H9 (cell line): ENCODE data around the gene RNASE2. TPM values are rescaled to one million over a fixed set of nuclear protein-coding genes. Genes with fewer than 3 reads are reported as not detected.

ENCODE experiments used
- DNase-seq: peaks from one replicate; pipeline ENCODE4 v3.0.0-alpha.2; 2017
- H2AFZ ChIP-seq: one replicate; pipeline ENCODE4 v1.6.1; 2013; ENCODE audit warnings: mild to moderate bottlenecking, low read length, control low read depth, moderate library complexity
- H2AK5ac ChIP-seq: 2 replicates; pipeline ENCODE4 v1.6.1; 2013; ENCODE audit warnings: low read length, control low read depth, mixed read lengths; ENCODE audit not compliant: insufficient read length
- H2BK120ac ChIP-seq: one replicate; pipeline ENCODE4 v1.6.1; 2013; ENCODE audit warnings: low read depth, mild to moderate bottlenecking, low read length, control low read depth, inconsistent platforms; ENCODE audit not compliant: poor library complexity, severe bottlenecking
- H2BK12ac ChIP-seq: 2 replicates; pipeline ENCODE4 v1.6.1; 2013; ENCODE audit warnings: low read length, control low read depth, mixed read lengths, low read depth; ENCODE audit not compliant: insufficient read length
- H2BK15ac ChIP-seq: 2 replicates; pipeline ENCODE4 v1.6.1; 2013; ENCODE audit warnings: low read depth, low read length, control low read depth
- H2BK20ac ChIP-seq: one replicate; pipeline ENCODE4 v1.6.1; 2013; ENCODE audit warnings: low read depth, mild to moderate bottlenecking, low read length, control low read depth, inconsistent platforms; ENCODE audit not compliant: poor library complexity, severe bottlenecking
- H2BK5ac ChIP-seq: 2 replicates; pipeline ENCODE4 v1.6.1; 2013; ENCODE audit warnings: low read length, control low read depth, mixed read lengths; ENCODE audit not compliant: insufficient read length
- H3K14ac ChIP-seq: 2 replicates; pipeline ENCODE4 v1.6.1; 2013; ENCODE audit warnings: low read length, control low read depth; ENCODE audit not compliant: insufficient read depth
- H3K18ac ChIP-seq: 2 replicates; pipeline ENCODE4 v1.6.1; 2013; ENCODE audit warnings: low read depth, mild to moderate bottlenecking, mixed read lengths, low read length, control low read depth; ENCODE audit not compliant: insufficient read length
- H3K23ac ChIP-seq: 2 replicates; pipeline ENCODE4 v1.6.1; 2013; ENCODE audit warnings: low read length, control low read depth, mixed read lengths, low read depth; ENCODE audit not compliant: insufficient read length
- H3K23me2 ChIP-seq: 2 replicates; pipeline ENCODE4 v1.6.1; 2013; ENCODE audit warnings: low read depth, mild to moderate bottlenecking, mixed read lengths, low read length, control low read depth; ENCODE audit not compliant: insufficient read length, poor library complexity, severe bottlenecking
- H3K27ac ChIP-seq: 2 replicates; pipeline ENCODE4 v1.5.1; 2013; ENCODE audit warnings: low read length, control low read depth, mixed read lengths, low read depth; ENCODE audit not compliant: insufficient read length
- H3K27me3 ChIP-seq: 2 replicates; pipeline ENCODE4 v1.6.1; 2013; ENCODE audit warnings: low read length, control low read depth, inconsistent platforms; ENCODE audit not compliant: insufficient read depth
- H3K4ac ChIP-seq: 2 replicates; pipeline ENCODE4 v1.6.1; 2013; ENCODE audit warnings: low read depth, mild to moderate bottlenecking, control low read depth, inconsistent platforms, low read length, moderate library complexity
- H3K4me1 ChIP-seq: 2 replicates; pipeline ENCODE4 v1.6.1; 2013; ENCODE audit warnings: low read length, control low read depth, inconsistent platforms; ENCODE audit not compliant: insufficient read depth
- H3K4me2 ChIP-seq: 2 replicates; pipeline ENCODE4 v1.6.1; 2013; ENCODE audit warnings: low read length, control low read depth, mixed read lengths; ENCODE audit not compliant: insufficient read length, insufficient read depth
- H3K56ac ChIP-seq: 2 replicates; pipeline ENCODE4 v1.6.1; 2013; ENCODE audit warnings: low read depth, mild to moderate bottlenecking, mixed read lengths, low read length, control low read depth; ENCODE audit not compliant: insufficient read length
- H3K79me1 ChIP-seq: 2 replicates; pipeline ENCODE4 v1.6.1; 2013; ENCODE audit warnings: low read depth, mild to moderate bottlenecking, moderate library complexity, low read length, control low read depth, inconsistent platforms; ENCODE audit not compliant: insufficient read depth, poor library complexity, severe bottlenecking
- H3K79me2 ChIP-seq: 2 replicates; pipeline ENCODE4 v1.6.1; 2013; ENCODE audit warnings: low read length, control low read depth, inconsistent platforms; ENCODE audit not compliant: insufficient read depth
- H3K9ac ChIP-seq: 2 replicates; pipeline ENCODE4 v1.6.1; 2013; ENCODE audit warnings: low read length, control low read depth, mixed read lengths; ENCODE audit not compliant: insufficient read length; ENCODE audit errors: extremely low read depth
- H3K9me3 ChIP-seq: one replicate; pipeline ENCODE4 v1.6.1; 2013; ENCODE audit warnings: low read depth, low read length, inconsistent platforms; ENCODE audit not compliant: control insufficient read depth
- H3T11ph ChIP-seq: one replicate; pipeline ENCODE4 v1.6.1; 2013; ENCODE audit warnings: mild to moderate bottlenecking, low read length, control low read depth, inconsistent platforms
- H4K20me1 ChIP-seq: one replicate; pipeline ENCODE4 v1.6.1; 2013; ENCODE audit not compliant: control insufficient read depth, insufficient read length, insufficient read depth
- H4K5ac ChIP-seq: 2 replicates; pipeline ENCODE4 v1.6.1; 2013; ENCODE audit warnings: low read depth, mild to moderate bottlenecking, mixed read lengths, low read length, control low read depth; ENCODE audit not compliant: insufficient read length
- H4K8ac ChIP-seq: replicated peaks from 2 replicates; pipeline ENCODE4 v1.6.1; 2013; ENCODE audit warnings: low read length, control low read depth, mixed read lengths, low read depth; ENCODE audit not compliant: insufficient read length
- H4K91ac ChIP-seq: 2 replicates; pipeline ENCODE4 v1.6.1; 2013; ENCODE audit warnings: low read depth, mild to moderate bottlenecking, moderate library complexity, mixed read lengths, low read length, control low read depth; ENCODE audit not compliant: insufficient read length
- H3K27ac Mint-ChIP-seq, 3 experiments: 2 replicates in 2 of 3; 3 replicates in 1 of 3; pipeline ENCODE4 v1.8.0; 2020 to 2021; ENCODE audit warnings: mixed read lengths in 3 of 3, mild to moderate bottlenecking in 1 of 3, moderate library complexity in 1 of 3
- H3K27me3 Mint-ChIP-seq: 2 replicates; pipeline ENCODE4 v1.8.0; 2021; ENCODE audit warnings: low read depth, mild to moderate bottlenecking, moderate library complexity, mixed read lengths
- H3K36me3 Mint-ChIP-seq, 3 experiments: 2 replicates in 2 of 3; 3 replicates in 1 of 3; pipeline ENCODE4 v1.8.0; 2020 to 2021; ENCODE audit warnings: low read depth in 3 of 3, mixed read lengths in 3 of 3; ENCODE audit not compliant: insufficient read depth in 1 of 3
- H3K4me1 Mint-ChIP-seq, 2 experiments: 2 replicates each; pipeline ENCODE4 v1.8.0; 2020; ENCODE audit warnings: mixed read lengths in 2 of 2
- H3K4me3 Mint-ChIP-seq, 2 experiments: 2 replicates in 1 of 2; 3 replicates in 1 of 2; pipeline ENCODE4 v1.8.0; 2020 to 2021; ENCODE audit warnings: mild to moderate bottlenecking in 2 of 2, mixed read lengths in 2 of 2, moderate library complexity in 1 of 2
- H3K9me3 Mint-ChIP-seq, 2 experiments: 2 replicates in 1 of 2; 3 replicates in 1 of 2; pipeline ENCODE4 v1.8.0; 2020; ENCODE audit warnings: mild to moderate bottlenecking in 2 of 2, mixed read lengths in 2 of 2, moderate library complexity in 1 of 2
- CTCF ChIP-seq: fragments of 200-600 bp; sonication (generic); conservative IDR thresholded peaks from 3 replicates; pipeline ENCODE4 v1.8.0; 2021; ENCODE audit warnings: antibody characterized with exemption, mild to moderate bottlenecking
- WGBS: extraction: QIAGEN DNeasy Blood & Tissue Kit; methylation state at CpG from one replicate; pipeline ENCODE4 v1.1.7; 2013; ENCODE audit warnings: missing lambda C conversion rate, low lambda C conversion rate, mixed read lengths; ENCODE audit not compliant: insufficient read length; ENCODE audit errors: extremely low coverage; 5-methylcytosine and 5-hydroxymethylcytosine counted together
- total RNA-seq: library from RNA; stranded (reverse); gene quantifications from 2 replicates; pipeline ENCODE4 v1.2.1, GENCODE V29; 2021

Gene RNASE2
- total RNA-seq, 1 experiment from 2014 or later, result not detected

GRCh38 chr14:20905676-20906075 lies 49.6 kb upstream of the RNASE2 start:
- Histone ChIP-seq H3K27me3 (no peaks in the 10 kb centered on the region), H2BK120ac (no peak overlapping the region), H3K4ac (no peak overlapping the region), H4K20me1 (no peaks in the 10 kb centered on the region), H2AFZ (no peak overlapping the region), H2BK20ac (no peak overlapping the region), H3K4me1 (no peaks in the 10 kb centered on the region; the same call in 1 of the 2 replicates), H3K56ac (no peak overlapping the region), H3K79me2 (no peaks in the 10 kb centered on the region), H3K9me3 (no peaks in the 10 kb centered on the region), H3K23me2 (no peaks in the 10 kb centered on the region), H3K9ac (no peak overlapping the region), H4K5ac (no peak overlapping the region), H3K14ac (no peak overlapping the region), H2AK5ac (no peak overlapping the region), H3K79me1 (no peaks in the 10 kb centered on the region), H3K18ac (no peak overlapping the region), H4K8ac (no peak overlapping the region), H3T11ph (no peak overlapping the region), H3K23ac (no peak overlapping the region), H3K4me2 (no peak overlapping the region), H3K27ac (no peak overlapping the region), H2BK5ac (no peak overlapping the region), H2BK15ac (no peak overlapping the region), H2BK12ac (no peak overlapping the region), H4K91ac (no peak overlapping the region)
- WGBS, result no CpG with 5 or more reads among the region's 2 CpGs
- Mint-ChIP-seq H3K27me3 (peaks cover 5% of the 10 kb centered on the region), H3K36me3 (no peaks in the 10 kb centered on the region), H3K4me3 (no peak overlapping the region), H3K9me3 (peaks cover 6 to 9% of the 10 kb centered on the region in 2 experiments), H3K27ac (no peak overlapping the region), H3K4me1 (peaks cover 10 to 11% of the 10 kb centered on the region in 2 experiments)
- no peak for DNase-seq
- TF ChIP-seq CTCF, result no peak
